ENCODE results near the gene PROX2.

PROX2 gene

DNA sequence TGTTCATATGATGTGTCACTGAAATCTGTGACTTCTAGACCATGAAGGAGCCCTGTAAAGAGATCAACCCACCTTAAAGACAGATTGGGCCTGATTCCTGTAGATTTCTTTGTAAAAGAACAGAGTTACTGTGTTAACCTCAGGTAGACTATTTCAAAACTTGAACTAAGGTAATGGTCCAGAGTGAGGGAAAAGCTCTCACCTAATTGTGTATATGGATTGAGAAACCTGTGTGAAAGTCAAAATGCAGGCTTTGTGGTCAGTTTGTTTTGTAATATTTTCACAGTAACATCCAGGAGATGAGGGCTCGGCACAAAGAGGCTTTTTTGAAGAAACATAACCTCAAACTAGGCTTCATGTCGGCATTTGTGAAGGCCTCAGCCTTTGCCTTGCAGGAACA is 22.1 kb upstream of the PROX2 start:
- no peak for DNase-seq
- no peak overlapping the region for H3K27ac ChIP-seq
- in situ Hi-C loops (cut with HindIII; ENCODE audit: low pct_ligation_motif_present, low sequenced_read_pairs) = no loop called here
- no peaks in the 10 kb centered on the region for H3K27me3 ChIP-seq (replicated peaks)
- no peak overlapping the region for H3K4me3 ChIP-seq (ENCODE audit: low read depth, low read length)
- H3K36me3 ChIP-seq (replicated peaks) = peaks cover 94% of the 10 kb centered on the region
- no peak for TF ChIP-seq CTCF (IDR thresholded peaks at IDR 0.05; ENCODE audit: low read depth, low read length, missing control alignments)

GRCh38 chr14:74897642-74898041 is 21.7 kb upstream of the PROX2 start:
- Histone ChIP-seq H3K36me3 (replicated peaks) (peaks cover 94% of the 10 kb centered on the region), H3K4me3 (ENCODE audit: low read depth, low read length) (no peak overlapping the region), H3K27ac (no peak overlapping the region), H3K27me3 (replicated peaks) (no peaks in the 10 kb centered on the region)
- DNase-seq = no peak
- TF ChIP-seq CTCF (IDR thresholded peaks at IDR 0.05; ENCODE audit: low read depth, low read length, missing control alignments) = no peak
- in situ Hi-C loops (cut with HindIII; ENCODE audit: low pct_ligation_motif_present, low sequenced_read_pairs) = no loop called here

DNA sequence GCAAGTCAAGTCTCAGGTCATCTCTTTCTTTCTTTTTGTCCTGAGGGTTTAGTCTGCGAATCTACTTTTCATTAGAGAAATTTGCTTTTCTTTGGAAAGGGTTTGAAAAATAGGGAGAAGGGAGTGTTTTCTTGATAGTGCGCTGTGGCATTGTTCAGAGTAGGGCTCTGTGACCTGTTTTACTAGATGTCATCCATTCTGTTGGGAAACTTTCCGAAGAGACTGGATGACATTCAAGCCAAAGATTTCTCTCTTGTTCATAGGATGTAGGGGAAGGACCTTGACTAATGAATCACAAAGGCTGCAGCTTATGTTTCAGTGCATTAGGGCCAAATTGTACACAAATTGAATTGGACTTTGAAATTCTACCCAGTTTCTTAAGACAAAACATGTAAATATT is 20.5 kb upstream of the PROX2 start:
- Histone ChIP-seq H3K27me3 (replicated peaks) (no peaks in the 10 kb centered on the region), H3K27ac (no peak overlapping the region), H3K36me3 (replicated peaks) (peaks cover 88% of the 10 kb centered on the region), H3K4me3 (ENCODE audit: low read depth, low read length) (no peak overlapping the region)
- no peak for DNase-seq
- no peak for TF ChIP-seq CTCF (IDR thresholded peaks at IDR 0.05; ENCODE audit: low read depth, low read length, missing control alignments)
- in situ Hi-C loops (cut with HindIII; ENCODE audit: low pct_ligation_motif_present, low sequenced_read_pairs) = no loop called here

- Histone ChIP-seq H3K4me3 (ENCODE audit: low read depth, low read length) (no peak overlapping the region), H3K27ac (no peak overlapping the region), H3K27me3 (replicated peaks) (no peaks in the 10 kb centered on the region), H3K36me3 (replicated peaks) (peaks cover 77% of the 10 kb centered on the region)
- TF ChIP-seq CTCF (IDR thresholded peaks at IDR 0.05; ENCODE audit: low read depth, low read length, missing control alignments) = no peak
- in situ Hi-C loops (cut with HindIII; ENCODE audit: low pct_ligation_motif_present, low sequenced_read_pairs) = no loop called here
- no peak for DNase-seq
Observed at GRCh38 chr14:74893614-74894091, 17.7 kb upstream of the PROX2 start.

DNA sequence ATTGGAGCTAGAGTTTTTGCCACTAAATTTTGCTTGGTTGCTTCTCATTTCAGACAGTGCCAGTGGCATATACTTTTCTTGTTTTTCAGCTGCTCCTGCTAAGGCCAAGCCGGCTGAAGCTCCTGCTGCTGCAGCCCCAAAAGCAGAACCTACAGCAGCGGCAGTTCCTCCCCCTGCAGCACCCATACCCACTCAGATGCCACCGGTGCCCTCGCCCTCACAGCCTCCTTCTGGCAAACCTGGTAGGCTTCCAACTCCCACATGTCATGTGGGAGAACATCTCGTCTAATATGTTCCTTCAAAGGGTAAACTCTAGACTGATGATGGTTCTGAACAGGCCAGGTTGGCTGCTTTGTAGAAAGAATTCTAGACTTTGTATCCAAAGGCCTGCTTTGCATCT is 16.8 kb upstream of the PROX2 start:
- H3K27me3 ChIP-seq (replicated peaks) = no peaks in the 10 kb centered on the region
- no peak for DNase-seq
- in situ Hi-C loops (cut with HindIII; ENCODE audit: low pct_ligation_motif_present, low sequenced_read_pairs) = no loop called here
- H3K4me3 ChIP-seq (ENCODE audit: low read depth, low read length) = no peak overlapping the region
- peaks cover 70% of the 10 kb centered on the region for H3K36me3 ChIP-seq (replicated peaks)
- H3K27ac ChIP-seq = no peak overlapping the region
- no peak for TF ChIP-seq CTCF (IDR thresholded peaks at IDR 0.05; ENCODE audit: low read depth, low read length, missing control alignments)

DNA sequence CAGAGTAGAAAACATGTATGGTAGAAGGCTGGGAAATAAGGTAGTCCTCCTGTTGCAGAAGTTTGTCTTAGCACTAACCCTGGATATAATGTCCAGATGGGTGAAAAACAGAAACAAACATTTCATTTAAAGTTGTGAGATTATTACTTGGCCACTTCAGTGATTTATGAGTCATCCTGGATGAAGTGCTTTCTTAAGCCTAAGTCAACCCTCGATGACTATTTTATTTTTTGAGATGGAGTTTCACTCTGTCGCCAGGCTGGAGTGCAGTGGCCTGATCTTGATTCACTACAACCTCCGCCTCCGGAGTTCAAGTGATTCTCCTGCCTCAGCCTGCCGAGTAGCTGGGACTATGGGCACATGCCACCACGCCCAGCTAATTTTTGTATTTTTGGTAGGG is 15.9 kb upstream of the PROX2 start:
- TF ChIP-seq CTCF (IDR thresholded peaks at IDR 0.05; ENCODE audit: low read depth, low read length, missing control alignments) = no peak
- H3K4me3 ChIP-seq (ENCODE audit: low read depth, low read length) = no peak overlapping the region
- H3K27ac ChIP-seq = no peak overlapping the region
- H3K36me3 ChIP-seq (replicated peaks) = peaks cover 62% of the 10 kb centered on the region
- in situ Hi-C loops (cut with HindIII; ENCODE audit: low pct_ligation_motif_present, low sequenced_read_pairs) = no loop called here
- DNase-seq = no peak
- no peaks in the 10 kb centered on the region for H3K27me3 ChIP-seq (replicated peaks)
